Measurements from ENCODE around the gene TRIM23.

- TF ChIP-seq, protein P1, sequence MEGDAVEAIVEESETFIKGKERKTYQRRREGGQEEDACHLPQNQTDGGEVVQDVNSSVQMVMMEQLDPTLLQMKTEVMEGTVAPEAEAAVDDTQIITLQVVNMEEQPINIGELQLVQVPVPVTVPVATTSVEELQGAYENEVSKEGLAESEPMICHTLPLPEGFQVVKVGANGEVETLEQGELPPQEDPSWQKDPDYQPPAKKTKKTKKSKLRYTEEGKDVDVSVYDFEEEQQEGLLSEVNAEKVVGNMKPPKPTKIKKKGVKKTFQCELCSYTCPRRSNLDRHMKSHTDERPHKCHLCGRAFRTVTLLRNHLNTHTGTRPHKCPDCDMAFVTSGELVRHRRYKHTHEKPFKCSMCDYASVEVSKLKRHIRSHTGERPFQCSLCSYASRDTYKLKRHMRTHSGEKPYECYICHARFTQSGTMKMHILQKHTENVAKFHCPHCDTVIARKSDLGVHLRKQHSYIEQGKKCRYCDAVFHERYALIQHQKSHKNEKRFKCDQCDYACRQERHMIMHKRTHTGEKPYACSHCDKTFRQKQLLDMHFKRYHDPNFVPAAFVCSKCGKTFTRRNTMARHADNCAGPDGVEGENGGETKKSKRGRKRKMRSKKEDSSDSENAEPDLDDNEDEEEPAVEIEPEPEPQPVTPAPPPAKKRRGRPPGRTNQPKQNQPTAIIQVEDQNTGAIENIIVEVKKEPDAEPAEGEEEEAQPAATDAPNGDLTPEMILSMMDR (conservative IDR thresholded peaks at IDR 0.05; ENCODE audit: low read depth, low read length), result no peak
- TF ChIP-seq RAD21 (IDR thresholded peaks at IDR 0.05; ENCODE audit: low read length) (no peak), SMC3 (IDR thresholded peaks at IDR 0.05; ENCODE audit: low read depth, low read length) (no peak)
These were observed 68.8 kb downstream of the TRIM23 start for GRCh38 chr5:65555287-65555686.

Data from IMR-90 (cell line).